T-helper 9 cell (primary cell): ENCODE data around the gene TYK2.
"Not testable (repeated sequence)": the region's sequence is repeated elsewhere in the genome, so short reads cannot be mapped to it uniquely, and the experiment has no call there.

Experiments
- DNase-seq: peaks from one replicate; pipeline ENCODE4 v3.0.0-alpha.2; 2020
- total RNA-seq, 2 donors: gene quantifications; one replicate each; lab custom pipeline; 2026; lab: John Stamatoyannopoulos, UW

The TYK2 gene
- total RNA-seq, result 186 to 215 reads per million in 2 donors

DNA sequence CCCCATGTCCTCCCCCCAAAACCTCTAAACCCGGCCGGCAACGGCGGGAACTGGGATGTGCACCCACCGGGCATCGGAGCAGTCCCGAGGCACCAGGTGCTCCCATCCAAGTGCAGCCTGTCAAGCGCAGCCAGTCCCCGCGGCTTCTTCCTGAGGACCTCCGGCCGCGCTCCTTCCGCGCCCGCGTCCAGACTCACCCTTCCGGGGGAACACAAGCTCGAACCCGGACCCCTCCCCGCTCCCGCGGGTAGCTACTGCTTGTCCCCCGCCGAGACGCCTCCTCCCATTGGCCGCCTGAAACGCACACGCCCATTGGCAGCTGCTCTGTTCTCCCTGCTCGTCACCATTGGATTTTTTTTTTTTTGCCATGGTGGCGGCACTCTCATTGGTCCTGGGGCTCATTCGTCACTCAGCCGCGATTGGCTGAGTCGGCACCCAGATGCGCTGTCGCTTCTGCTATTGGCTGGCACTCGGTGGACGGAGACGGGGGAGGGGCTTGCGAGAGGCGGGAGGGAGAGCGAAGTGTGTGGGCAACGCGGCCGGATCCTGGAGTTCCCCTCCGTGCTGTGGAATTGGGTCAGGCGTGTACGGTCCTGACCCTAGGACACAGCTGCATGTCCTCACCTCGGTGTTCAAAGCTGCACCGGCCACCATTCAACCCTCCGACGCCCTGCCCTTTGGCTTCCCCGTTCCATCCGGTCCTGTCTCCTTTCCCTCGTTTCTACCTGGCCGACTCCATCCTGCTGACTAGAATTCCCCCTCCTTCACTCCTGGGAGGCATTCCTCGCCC, at the start of gene TYK2:
TYK2 (minus strand) TSS at position 260 of the 790 bp plus-strand sequence. CDS start 2,166 bp downstream, outside the sequence.
- peak; percentile 92 for DNase-seq

DNA sequence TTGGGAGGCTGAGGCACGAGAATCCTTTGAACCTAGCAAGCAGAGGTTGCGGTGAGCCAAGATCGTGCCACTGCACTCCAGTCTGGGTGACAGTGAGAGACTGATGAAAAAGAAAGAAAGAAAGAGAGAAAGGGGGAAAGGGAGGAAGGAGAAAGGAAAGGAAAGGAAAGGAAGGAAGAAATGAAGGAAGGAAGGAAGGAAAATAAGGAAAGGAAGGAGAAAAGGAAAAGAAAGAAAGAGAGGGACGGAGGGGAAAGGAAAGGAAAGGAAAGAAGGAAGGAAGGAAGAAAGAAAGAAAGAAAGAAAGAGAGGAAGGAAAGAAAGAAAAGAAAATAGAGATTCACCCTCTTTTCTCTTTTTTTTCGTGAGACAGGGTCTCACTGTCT, 48.6 kb upstream of the TYK2 start:
- DNase-seq, result no peak

DNA sequence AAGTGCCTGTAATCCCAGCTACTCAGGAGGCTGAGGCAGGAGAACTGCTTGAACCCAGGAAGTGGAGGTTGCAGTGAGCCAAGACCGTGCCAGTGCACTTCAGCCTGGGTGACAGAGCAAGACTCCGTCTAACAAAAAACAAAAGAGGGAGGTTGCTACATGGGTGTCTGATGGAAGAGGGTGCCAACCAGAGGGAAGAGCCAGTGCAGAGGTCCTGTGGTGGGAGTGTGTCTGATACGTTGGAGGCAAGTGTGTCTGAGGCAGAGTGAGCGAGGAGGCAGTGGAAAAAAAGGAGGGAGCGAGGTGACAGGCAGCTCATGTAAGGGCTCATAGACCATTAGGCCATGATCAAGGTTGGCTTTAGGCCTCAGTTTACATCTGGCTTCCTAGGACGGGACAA, 46.8 kb upstream of the TYK2 start:
- DNase-seq, result no peak

DNA sequence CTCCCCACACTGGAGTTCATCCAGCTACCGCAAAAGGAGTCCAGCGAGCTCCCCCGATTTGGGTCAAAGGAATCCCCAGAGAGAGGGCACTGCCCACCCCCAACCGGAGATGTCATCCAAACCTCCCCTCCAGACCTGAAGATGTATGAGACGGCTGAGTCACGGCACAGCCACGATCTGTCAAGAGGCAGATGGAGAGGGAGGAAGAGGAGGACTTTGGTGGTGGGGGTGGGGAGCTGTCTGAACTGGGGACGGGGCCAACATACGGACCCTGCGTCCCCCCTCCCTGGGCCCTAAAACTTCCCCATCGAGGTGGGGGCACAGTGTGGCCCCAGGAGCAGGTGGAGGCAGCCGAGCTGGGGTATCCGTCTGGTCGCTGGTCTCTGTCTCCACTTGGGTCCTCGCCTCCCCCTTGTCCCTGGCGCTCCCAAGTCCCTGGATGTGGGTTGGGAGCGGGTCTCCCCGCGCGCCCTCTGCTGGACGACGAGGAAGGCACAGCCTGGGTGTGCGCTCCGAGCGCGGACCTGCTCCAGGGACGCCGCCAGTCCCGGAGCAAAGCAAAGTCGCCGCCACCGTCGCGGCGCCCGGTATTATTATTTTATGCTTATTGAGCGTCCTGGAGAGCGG, 43.8 kb upstream of the TYK2 start:
- peak; percentile 61 for DNase-seq

DNA sequence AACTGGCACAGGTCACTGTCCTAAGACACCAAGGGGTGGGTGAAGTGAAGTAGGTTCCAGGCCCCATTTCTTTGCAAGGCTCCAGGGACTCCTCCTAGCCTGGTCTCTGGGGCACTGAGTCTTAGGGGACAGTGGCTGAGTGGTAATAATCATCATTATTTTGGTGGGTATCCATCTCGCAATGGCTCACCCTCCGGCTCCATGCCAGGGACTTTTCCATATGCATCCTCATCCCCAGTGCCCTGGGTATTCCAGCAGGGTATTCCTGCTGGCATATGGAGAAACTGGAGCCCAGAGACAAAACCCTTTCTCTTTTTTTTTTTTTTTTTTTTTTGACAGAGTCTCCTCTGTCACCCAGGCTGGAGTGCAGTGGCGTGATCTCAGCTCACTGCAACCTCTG, 42.5 kb upstream of the TYK2 start:
- no peak for DNase-seq

DNA sequence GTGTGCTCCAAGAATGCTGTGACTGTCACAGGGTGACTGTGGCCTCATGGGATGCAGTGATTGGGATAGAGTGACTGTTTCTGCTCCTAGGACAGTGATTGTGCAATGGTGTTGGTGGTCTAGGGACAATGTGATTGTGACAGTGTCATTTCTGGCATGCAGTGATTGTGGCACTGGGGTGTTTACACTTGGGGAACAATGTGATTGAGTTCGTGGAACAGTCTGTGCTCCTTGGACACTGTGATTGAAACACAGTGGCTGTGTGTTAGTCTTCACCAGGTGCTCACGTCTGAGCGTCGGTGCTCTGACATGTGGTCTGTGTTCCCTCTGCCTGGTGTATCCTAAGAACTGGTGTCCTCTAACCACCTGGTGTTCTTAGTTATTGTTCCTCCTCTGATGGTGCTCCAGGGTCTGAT, 41.7 kb upstream of the TYK2 start:
- no peak for DNase-seq

DNA sequence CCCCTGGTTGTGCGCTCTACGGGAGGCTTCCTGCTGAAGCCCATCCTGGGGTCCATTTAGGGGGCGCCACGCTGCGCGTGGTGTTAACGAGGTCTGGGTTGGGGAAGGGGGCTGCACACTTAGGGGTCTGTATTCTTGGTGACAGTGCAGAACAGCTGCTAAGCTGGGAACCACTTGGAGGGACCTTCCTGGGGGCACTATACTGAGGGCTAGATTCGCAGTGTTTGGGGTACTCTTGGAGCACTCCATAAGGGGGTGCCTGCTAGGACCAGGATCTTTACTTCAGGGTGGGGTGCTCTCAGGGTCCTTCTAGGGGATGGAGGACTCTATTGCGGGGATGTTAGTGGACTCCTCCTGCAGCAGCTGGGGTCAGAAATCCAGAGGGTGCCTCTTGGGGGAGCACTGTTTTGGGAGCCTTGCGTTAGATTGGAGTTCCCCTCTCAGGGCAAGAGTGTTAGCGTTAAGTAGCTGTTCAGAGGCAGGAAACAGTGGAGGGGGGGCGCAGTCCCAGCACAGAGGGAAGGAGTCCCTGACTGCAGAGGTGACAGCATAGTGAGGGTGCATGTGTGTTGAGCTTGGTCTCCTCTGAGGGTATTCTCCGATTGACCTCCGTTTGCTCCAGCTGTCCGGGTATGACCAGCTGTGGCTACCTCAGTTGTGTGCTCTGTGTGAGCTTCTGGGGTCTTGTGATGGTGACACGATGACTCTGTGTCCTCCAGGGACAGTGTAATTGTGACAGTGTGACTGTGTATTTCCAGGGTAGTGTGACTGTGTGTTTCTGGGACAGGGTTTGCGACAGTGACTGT, 41.1 kb upstream of the TYK2 start:
- DNase-seq, result no peak

DNA sequence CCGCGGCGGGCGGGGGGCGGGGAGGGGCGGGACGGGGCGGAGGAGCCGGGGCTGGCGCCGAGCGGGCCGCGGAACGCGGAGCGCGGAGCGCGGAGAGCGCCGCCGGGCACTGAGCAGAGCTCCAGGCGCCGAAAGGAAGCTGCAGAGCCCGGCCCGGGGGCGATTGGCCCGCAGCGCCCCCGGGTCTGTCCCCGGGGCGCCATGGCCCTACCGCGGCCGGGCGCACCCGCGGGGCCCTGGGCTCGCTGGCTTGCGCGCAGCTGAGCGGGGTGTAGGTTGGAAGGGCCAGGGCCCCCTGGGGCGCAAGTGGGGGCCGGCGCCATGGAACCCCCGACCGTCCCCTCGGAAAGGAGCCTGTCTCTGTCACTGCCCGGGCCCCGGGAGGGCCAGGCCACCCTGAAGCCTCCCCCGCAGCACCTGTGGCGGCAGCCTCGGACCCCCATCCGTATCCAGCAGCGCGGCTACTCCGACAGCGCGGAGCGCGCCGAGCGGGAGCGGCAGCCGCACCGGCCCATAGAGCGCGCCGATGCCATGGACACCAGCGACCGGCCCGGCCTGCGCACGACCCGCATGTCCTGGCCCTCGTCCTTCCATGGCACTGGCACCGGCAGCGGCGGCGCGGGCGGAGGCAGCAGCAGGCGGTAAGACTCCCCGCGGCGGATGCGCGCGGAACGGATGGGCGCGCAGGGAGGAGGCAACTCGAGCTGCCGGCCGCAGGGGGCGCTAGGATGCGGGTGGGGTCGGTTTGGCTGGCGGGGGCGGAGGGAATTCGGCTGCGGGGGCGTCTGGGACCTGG, 40.3 kb upstream of the TYK2 start, which contains the start of gene PDE4A:
PDE4A (plus strand) TSS at position 95 of the 796 bp plus-strand sequence; CDS start at position 322, 227 bp downstream.
- DNase-seq, result peak; percentile 47

DNA sequence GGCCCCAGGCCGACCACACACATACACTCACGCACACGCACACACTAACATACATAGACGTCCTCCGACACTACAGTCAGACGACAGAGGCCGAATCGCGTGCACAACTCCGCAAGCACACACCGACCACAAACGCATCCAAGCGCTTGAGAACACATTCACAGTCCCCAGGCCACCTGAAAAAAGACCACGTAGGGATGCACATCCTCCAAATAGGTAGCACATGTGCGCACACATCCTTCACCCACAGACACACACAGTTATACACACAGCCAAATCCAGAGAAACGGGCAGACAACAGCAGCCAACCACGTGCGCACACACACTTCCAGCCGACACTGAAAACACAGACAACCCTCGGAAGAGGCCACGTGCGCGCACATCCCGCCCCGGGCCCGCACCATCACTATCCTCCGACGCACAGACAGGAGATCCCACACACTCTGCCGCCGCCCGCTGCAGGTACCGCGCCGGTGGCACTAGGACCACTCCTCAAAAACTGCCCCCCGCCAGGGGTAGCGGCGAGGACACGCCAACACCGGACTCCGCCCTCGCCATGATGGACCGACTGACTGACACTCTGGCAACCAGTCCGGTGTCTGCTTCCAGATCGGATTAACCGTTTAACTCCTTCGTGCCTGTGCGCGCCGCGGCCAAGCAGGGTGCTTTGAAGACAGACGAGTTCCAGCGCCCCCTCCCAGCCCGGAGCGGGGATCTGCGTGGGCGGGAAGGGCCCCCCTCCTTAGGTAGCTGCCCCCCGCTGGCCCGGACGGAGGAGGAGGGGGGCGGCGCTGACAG, 39.5 kb upstream of the TYK2 start:
- peak; percentile 33 for DNase-seq

DNA sequence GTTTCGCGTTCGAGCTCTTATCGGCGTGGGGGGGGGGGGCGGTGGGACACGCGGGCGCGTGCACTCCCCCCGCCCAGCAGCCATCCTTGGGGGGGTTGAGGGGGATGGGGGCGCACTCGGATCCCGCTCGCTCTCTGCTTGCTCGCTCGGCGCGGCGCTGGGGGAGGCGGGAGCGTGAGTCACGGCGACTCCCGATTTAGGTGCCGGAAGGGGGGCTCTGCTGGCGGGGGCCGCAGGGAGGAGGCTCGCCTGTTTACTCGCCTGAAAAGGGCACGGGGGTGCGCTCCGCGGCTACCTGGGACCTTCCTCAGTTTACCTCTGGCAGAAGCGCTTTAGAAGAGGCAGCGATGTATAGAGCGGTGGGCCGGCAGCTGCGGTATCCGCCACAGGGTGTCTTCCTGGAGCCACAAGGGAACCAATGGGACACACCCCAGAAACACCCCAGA, 38.9 kb upstream of the TYK2 start:
- DNase-seq, result no peak

DNA sequence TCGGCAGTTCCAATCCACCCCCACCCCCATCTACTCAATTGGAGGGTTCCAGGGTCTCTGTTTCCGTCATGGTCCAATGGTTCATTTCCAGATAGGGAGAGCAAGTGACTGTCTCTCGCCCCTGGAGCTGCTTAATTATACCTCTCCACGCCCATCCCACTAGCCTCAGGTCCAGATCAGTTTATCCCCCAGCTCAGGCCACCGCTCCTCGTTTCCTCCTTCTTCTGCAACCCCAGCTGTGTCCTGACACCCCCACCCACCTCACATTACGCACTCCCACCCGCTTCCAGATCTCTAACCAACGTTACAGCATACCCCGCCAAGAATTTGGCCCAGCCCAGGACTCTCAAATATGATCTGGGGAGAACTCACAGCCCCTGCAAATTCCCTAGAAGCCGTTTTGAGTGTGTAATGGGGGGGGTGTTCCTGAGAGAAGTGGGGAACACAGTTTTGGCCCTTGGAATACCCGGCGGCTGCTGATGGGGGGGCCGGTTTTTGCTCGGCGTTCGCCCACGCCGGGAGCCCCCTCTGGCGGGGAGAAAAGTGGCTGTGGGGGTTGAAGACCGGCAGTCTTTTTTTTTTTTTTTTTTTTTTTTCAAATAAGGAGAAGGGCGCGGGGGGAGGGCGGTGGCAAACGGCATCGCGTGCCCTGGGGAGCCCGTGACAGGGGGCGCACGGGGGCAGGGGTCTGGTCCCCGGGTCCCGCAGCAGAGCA, 38.3 kb upstream of the TYK2 start:
- no peak for DNase-seq

DNA sequence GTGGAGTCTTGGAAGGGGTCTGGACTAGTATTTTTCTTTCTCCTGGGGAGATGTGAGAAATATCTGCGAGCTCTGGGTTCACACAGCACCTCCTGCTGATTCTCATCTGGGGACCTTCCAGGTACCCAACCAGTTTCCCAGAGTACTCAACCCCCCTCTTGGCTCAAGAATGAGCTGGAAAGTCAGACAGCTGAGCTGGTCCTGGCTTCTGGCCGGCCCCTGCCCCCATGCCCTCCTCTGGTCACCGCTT, 37.8 kb upstream of the TYK2 start:
- no peak for DNase-seq

DNA sequence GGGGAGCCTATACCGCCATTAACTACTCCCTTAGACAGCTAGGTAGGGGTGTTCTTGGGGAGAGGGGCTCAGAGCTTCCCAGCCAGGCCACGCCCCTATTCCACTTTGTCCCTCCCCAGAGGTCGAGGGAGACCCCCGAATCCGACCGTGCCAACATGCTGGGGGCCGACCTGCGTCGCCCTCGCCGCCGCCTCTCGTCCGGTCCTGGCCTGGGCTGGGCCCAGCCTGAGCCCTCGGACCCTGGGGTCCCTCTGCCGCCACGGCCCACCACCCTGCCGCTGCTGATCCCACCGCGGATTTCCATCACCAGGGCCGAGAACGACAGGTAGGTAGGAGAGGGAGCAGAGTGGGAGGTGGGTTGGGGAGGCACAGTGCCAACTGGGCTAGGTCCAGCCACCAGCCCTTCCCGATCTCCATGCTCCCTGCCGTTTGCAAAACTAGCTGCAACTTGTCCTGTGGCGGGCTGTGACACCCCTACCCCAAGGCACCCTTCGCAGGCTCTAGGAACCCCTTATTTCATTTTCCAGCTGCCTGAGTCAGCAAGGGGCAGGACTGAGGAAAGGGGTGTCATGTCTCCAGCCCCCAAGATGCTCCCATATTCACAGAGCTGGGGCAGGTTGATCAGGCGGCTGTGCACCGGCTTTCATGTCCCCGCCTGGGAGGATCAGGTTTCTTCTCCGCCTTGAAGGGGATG, 37.3 kb upstream of the TYK2 start:
- DNase-seq, result no peak

DNA sequence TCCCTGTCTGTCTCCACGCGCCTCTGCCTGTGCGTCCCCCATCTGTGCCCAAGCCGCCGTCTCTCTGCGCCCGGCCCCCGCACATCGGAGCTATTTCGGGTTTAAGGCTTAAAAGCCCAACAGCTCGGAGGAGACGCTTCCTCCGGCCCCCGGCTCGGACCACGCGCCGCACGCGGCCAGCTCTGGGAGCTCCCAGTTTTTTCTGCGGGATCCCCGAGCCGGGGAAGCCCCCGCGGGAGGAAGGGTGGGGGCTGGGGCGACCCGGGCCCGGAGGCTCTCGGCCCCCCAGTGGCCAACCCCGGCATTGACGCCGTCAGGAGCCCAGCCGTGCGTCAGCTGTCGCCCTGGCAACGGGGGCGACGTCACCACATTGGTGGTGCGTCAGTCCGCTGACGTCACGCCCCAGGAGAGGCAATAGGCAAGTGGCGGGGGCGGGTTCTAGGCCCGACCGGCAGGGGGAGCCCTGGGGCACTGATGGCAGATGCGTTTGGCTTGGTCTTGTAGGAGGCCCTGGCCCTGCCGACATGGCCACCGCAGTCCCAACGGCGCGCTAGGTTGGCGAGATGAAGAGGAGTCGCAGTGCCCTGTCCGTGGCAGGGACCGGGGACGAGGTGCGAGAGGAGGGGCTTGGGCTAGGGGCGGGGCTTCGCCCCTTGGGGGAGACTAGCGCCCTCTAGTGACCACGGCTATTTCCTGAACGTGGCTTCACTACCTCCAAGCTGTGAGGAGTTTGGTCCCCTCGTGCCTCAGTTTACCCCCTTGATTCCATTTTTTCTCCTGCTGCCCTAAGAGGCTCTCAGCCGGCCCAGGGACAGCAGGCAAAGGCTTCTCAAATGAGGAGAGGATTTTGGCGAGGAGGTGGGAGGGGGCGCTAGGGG, 36.2 kb upstream of the TYK2 start:
- peak; percentile 99 for DNase-seq

DNA sequence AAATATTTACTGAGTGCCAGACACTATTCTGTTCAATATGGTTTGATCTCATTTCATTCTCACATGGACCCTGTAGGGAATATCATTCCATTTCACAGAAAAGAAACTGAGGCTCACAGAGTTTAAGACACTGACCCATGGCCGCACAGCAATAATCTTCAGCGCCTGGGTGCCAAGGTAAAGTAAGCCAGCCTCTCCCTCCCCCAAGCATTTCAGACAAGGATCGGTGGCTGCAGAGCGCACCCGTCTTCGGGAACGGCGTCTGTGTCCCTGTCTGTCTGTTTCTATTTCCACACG, 35.7 kb upstream of the TYK2 start:
- DNase-seq, result no peak

DNA sequence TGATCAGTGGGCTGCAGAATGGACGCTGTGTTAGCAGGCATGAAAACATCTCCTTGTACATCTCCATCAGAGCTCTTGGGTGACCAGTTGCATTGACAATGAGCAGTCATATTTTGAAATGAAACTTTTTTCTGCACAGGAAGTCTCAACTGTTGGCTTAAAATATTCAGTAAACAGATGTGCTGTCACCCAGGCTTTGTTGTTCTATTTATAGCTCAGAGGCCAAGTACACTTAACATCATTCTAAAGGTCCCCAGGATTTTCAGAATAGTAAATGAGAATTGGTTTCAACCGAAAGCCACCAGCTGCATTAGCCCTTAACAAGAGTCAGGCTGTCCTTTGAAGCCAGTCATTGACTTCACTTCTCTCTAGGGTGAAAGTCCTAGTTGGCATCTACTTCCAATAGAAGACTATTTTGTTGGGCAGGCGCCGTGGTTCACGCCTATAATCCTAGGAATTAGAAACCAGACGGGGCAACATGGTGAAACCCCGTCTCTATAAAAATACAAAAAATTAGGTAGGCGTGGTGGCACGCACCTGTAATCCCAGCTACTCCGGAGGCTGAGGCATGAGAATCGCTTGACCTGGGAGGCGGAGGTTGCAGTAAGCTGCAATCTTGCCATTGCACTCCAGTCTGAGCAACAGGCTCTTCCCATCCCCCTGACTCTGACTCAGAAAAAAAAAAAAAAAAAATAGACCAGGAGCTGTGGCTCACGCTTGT, 32.0 kb upstream of the TYK2 start:
- no peak for DNase-seq

DNA sequence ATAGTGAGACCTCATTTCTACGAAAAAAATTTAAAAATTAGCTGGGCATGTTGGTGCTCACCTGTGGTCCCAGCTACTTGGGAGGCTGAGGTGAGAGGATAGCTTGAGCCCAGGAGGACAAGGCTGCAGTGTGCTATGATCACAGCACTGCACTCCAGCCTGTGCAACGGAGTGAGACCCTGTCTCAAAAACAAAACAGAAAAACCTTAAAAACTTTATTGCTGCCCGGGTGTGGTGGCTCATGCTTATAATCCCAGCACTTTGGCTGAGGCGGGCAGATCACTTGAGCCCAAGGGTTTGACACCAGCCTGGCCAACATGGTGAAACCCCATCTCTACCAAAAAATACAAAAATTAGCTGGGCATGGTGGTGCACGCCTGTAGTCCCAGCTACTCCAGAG, 30.9 kb upstream of the TYK2 start:
- not testable (repeated sequence) for DNase-seq

DNA sequence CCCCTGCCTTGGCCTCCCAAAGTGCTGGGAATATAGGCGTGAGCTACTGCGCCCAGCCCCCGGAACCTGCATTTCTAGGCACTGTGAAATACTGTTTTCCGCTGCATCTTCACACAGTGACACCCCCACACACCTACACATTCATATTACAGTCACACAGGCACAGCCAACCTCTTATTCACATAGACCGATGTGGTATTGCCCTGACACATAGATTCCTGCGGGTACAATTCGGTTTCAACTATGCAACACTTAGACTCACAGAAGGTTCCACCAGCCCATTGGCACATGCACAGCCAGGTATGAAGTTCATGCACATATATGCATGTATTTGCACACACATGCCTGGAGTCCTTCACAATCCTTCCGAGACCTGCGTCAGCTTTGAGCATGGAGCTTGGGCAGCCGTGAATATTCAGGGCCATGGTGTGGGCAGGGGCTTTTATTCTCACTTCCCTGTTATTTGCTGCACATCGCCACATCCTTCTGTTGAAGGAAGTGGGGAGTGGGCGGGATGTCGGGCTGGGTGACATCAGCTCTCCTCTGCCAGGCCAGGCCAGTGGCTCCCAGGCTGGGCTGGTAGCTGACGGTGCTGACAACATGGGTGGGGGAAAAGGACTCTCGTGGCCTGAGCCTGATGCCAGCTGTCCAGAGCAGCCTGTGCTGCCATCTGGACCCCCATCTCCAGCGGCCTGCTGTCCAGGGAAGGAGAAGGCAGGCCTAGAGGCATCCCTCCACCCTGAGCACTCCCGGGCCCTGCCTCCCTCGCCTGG, 28.3 kb upstream of the TYK2 start:
- DNase-seq, result peak; percentile 36
